HuH-7.5 (cell line): ENCODE measurements around the gene FNDC5.
"Not testable (repeated sequence)": the region's sequence is repeated elsewhere in the genome, so short reads cannot be mapped to it uniquely, and the experiment has no call there.

Experiments used
- DNase-seq: peaks from one replicate; pipeline ENCODE4 v3.0.0; 2011; ENCODE audit warnings: low spot score

Gene FNDC5

GRCh38 chr1:32870615-32871363 is at the start of gene FNDC5:
Gene FNDC5, minus strand, starts transcription at chr1:32870912.
- DNase-seq: no peak

DNA sequence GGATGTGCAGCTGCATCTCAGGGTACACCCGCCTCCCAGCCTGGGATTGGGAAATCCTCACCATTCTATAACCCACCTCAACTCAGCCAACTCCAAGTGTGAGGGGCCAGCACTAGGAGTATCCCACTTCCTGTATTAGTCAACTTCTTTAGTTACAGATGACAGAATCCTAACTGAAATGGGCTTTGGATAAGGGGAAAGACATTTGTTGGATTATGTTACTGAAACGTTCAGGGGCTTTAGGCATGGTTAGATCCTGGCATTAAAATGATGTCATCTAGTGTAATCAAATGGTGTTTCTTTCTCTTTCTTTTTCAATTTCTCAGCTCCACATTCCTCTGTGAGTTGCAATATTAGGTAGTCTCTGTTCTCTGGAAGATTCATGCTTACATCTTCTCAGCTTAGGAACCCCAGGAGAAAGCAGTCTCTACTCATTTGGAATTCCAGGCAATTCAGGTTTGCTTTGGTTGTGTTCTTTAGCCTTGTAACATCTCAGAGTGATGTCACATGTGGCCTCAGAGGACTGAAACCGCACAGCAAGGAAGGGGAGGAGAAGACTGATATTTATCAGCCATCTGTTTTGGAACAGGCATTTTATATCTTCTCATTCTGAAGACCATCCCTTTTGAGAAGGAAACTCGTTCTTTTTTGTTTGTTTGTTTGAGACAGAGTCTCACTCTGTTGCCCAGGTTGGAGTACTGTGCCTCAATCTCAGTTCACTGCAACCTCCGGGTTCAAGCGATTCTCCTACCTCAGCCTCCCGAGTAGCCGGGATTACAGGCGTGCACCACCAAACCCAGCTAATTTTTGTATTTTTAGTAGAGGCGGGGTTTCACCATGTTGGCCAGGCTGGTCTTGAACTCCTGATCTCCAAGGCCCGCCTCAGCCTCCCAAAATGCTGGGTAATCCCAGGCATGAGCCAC is 49.4 kb upstream of the FNDC5 start:
- no peak for DNase-seq

DNA sequence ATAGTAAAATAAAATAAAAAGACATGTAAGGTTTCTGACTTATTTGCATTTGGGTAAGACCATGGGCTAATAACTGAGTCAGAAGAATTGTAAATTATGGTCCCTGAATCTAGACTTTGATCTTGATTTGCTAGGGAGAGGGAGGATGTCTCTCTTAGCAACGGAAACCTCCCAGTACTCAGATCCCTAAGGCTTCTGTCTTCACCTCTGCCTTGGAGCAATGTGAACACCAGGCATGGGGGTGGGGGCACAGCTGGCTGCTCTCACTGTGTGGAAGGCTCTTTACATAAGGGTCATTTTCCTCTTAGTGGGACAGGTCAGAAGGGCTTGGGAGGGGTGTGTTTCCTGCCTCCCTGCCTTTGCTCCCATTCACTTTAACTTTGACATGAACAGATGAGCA is 47.5 kb upstream of the FNDC5 start:
- no peak for DNase-seq

DNA sequence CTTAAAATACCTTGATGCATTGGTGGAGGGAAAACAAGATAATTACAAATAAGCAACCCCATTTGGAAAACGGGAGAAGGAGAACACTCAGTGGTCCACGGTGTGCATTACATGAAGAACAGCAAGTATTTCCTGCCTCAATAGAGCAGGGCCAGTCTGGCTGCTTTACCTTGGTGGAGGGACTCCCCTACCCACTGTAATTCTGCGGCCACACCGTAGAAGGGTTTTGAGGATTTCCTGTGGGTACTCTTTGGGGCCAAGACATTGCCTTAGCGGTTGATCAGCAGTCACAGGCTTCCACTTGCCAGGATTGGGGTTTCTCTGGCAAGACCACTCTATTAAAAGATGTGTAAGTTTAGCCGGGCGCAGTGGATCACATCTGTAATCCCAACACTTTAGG is 46.8 kb upstream of the FNDC5 start:
- DNase-seq: no peak

GRCh38 chr1:32915766-32916706 is 45.3 kb upstream of the FNDC5 start:
- DNase-seq: no peak

- DNase-seq: no peak
Observed at GRCh38 chr1:32910319-32910718, 39.6 kb upstream of the FNDC5 start.

DNA sequence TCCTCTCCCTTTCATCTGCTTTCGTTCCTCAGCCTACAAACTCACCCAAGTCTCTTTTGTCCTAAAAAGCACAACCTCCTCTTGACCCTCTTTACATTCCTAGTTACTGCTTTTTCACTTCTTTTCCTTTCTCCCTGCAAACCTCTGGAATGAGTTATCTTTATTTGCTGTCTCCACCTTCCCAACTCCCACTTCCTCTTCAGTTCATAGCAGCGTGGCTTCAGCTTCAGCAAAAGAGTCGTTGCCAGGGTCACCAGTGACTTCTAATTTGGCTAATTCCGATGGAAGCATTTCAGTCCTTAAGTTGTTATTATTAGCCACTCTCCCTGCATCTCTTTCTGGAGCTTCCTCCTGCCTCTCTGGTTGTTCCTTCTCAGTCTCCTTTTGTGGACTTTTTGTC is 36.7 kb upstream of the FNDC5 start:
- DNase-seq: no peak

GRCh38 chr1:32906654-32907053 is 35.9 kb upstream of the FNDC5 start:
- no peak for DNase-seq

- DNase-seq: not testable (repeated sequence)
Observed at GRCh38 chr1:32905588-32905987, 34.9 kb upstream of the FNDC5 start.

DNA sequence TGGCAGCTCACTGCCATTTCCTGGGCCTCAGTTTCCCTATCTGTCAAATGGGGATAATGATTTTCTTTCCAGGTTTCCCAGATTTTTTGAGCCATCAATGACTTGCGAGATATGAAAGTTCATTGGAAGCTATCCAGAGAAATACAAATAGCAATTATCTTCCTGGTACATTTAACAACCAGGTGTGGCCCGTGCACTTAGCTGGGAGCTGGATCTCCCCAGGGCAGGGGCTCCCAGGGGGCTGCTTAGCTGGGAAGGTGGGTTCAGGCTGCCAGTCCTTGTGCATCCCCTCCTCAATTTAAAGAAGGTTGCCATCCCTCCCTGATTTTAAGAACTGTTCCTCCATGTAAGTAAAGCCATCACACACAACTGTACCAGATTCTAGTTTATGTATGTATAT is 34.1 kb upstream of the FNDC5 start:
- DNase-seq: no peak

GRCh38 chr1:32903991-32904785 is 33.5 kb upstream of the FNDC5 start:
- DNase-seq: no peak

DNA sequence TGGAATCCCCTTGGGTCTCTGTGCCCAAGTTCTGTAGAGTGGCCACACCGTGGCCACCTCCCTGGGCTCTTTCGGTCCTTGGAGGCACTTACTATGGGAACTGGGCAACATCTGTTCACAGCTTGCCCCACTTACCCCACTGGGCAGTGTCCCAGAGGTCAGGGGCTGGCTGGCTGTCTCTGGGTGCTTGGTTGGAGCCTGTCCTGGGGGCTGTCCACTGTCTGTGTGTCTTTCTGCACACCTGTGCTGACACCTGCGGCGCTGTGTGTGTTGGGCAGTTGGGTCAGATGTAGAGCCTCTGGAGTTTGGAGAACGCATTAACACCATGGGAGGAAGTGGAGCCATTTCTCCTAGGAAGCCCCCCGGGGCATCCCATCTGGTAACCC is 31.8 kb upstream of the FNDC5 start:
- DNase-seq: no peak

DNA sequence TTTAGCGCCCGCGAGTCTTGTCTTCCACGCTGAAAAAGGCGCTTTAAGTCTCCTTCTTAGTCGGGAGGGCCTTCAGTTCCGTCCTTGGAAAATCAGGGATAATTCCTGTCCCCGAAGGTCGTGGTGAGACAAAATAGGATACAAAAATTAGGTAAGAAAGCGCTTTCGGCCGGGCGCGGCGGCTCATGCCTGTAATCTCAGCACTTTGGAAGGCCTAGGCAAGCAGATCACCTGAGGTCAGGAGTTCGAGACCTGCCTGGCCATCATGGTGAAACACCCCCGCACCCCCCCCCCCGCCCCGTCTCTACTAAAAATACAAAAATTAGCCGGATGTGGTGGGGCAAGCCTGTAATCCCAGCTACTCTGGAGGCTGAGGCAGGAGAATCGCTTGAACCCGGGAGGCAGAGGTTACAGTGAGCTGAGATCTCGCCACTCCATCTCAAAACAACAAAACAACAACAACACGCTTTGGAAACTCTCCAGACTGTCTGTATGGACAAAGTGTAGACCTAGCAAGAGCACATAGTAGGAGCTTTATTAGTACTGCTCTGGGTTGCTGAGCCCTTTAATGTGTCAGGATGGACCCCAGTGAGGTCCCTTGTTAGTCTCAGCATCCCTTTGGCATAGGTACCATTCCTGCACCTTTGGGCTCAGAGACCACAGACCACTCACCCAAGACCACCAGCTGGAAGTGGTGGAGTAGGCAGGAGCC is 31.3 kb upstream of the FNDC5 start:
- no peak for DNase-seq

GRCh38 chr1:32900956-32901822 is 30.5 kb upstream of the FNDC5 start, which contains the start of gene TMEM54:
Gene TMEM54, minus strand, starts transcription at chr1:32901389. Its CDS starts 151 bp downstream, at chr1:32901238.
- DNase-seq: no peak

DNA sequence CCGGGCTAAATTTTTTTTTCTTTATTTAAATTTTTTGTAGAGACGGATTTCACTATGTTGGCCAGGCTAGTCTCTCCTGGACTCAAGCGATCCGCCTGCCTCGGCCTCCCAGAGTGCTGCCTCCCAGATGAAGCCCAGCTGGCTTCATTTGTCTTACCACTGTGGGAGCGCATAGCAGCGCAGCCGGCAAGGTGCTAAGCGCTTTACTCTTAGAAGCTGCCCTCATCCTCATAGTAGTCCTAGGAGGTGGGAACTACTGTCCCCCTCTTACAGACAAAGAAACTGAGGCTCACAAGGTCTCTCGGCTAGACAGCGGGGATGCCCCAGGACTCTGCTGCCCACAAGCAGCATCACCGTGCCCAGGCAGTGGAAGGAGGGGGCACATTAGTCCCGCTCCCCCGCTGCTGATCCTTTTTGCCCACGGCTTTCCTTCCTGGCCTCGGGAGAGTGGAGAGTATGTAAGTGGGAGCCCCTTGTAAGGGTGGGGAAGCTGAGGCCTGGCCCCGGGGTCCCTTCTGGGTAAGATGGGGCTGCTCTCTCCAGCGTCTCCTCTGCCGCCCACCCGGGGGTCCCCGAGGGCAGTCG is 29.8 kb upstream of the FNDC5 start:
- DNase-seq: no peak

DNA sequence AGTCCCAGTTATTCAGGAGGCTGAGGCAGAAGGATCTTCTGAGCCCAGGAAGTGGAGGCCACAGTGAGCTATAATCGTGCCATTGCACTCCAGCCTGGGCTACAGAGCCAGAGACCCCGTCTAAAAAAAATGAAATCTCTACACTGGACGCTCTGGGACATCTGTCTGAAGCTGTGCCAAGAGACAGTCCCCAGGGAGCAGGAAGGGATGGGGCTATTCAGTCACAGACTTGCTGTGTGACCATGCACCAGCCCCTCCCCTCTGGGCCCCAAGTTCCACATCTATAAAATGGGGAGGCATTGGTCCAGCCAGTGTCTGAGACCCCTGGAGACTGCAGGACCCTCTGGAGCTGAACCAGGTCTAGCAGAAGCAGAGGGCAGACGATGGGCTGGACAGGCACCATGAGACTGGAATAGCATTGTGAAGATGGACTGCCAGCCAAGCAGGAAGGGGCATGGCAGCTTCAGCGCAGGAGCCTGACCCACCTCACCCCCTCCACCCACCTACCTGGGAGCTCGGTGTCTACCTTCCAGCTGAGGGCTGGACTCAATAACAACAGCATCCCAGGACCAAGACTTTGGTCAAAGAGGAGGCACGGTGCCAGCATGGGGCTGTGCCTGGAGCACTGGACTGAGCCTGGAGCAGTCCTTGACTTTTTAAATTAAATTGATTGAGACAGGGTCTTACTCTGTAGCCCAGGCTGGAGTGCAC is 29.0 kb upstream of the FNDC5 start:
- DNase-seq: no peak

DNA sequence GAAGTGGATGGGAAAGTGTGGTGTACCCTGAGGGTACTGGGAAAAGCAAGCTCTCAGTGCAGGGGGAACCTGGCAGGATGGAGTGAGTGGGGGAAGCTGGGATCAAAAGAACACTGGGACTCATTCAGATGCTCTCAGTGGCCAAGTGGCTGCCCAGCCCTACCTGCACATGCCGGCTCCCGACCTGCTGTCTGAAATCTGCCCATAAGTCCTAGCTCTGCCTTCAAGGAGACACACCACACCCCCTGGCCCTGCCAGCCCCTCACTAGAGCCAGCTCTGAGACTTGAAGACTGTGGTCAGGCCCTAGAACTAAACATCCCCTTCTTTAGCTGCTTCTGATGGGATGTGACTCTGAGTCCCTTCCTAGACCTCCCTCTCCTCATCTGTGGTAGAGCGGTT is 28.2 kb upstream of the FNDC5 start:
- no peak for DNase-seq

DNA sequence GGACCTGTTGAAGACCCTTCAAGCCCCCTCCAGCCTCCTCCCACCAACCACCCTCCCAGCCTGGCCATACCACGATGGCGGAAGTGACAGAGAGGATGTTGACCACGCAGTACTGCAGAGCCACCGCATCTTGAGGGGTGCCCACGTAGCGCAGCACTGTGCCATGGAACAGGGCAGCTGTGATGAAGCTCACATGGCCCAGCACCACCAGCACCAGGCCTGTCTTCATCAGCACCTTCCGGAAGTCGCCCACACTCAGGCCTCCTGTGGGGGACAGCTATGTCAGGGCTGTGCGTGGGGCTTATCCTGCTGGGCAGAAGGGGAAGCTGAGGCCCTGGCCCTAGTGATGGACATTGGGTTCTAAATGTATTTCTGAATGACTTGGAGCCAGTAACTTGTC is 27.3 kb upstream of the FNDC5 start:
- no peak for DNase-seq
